SK-N-SH (cell line): ENCODE data around the gene ZNF106. TPM values are rescaled to one million over a fixed set of nuclear protein-coding genes. Genes with fewer than 3 reads are reported as not detected.

Experiments
- CTCF ChIA-PET: fragments of 300-600, 350-600 bp; formaldehyde crosslinking; extraction: SDS; loops from one replicate; lab custom pipeline; 2021; lab: Yijun Ruan, JAX
- POLR2A ChIA-PET: fragments of 350-600 bp; sonication (Branson Sonifier 250); formaldehyde crosslinking; extraction: SDS; loops from one replicate; lab custom pipeline; 2020; ENCODE audit warnings: antibody characterized with exemption, inconsistent platforms; lab: Yijun Ruan, JAX
- DNase-seq: peaks from one replicate; pipeline ENCODE4 v3.0.0; 2012
- H2AFZ ChIP-seq: fragments of 200-600 bp; sonication (generic); 2 replicates; pipeline ENCODE4 v1.8.1; 2016; ENCODE audit warnings: antibody characterized with exemption, mild to moderate bottlenecking, low read depth
- H3F3A ChIP-seq: fragments of 200-600 bp; sonication (generic); replicated peaks from 2 replicates; pipeline ENCODE3; 2016; ENCODE audit warnings: antibody characterized with exemption, mild to moderate bottlenecking; ENCODE audit not compliant: insufficient read depth
- H3K27ac ChIP-seq, 2 experiments: fragments of 200-500 bp in 1 of 2; fragments of 200-600 bp in 1 of 2; sonication (Bioruptor generic) in 1 of 2; sonication (generic), shearing (Covaris generic) in 1 of 2; 2 replicates each; pipeline versions ENCODE4 v1.5.1 to v1.6.1; 2014 to 2016; ENCODE audit warnings: low read depth in 2 of 2, inconsistent platforms in 1 of 2, low read length in 1 of 2, mild to moderate bottlenecking in 1 of 2, mixed read lengths in 1 of 2
- H3K27me3 ChIP-seq: fragments of 200-600 bp; sonication (generic), shearing (Covaris generic); 2 replicates; pipeline ENCODE4 v1.6.1; 2016; ENCODE audit warnings: mixed run types; ENCODE audit not compliant: insufficient read depth
- H3K36me3 ChIP-seq, 2 experiments: fragments of 200-500 bp in 1 of 2; fragments of 200-600 bp in 1 of 2; sonication (Bioruptor generic) in 1 of 2; sonication (generic) in 1 of 2; replicated peaks in 1 of 2; 2 replicates each; pipeline versions ENCODE3 to v1.5.1; 2014 to 2016; ENCODE audit warnings: low read length in 1 of 2, mild to moderate bottlenecking in 1 of 2; ENCODE audit not compliant: insufficient read depth in 2 of 2, control insufficient read depth in 1 of 2
- H3K4me1 ChIP-seq, 2 experiments: fragments of 200-500 bp in 1 of 2; fragments of 200-600 bp in 1 of 2; sonication (Bioruptor generic) in 1 of 2; sonication (generic), shearing (Covaris generic) in 1 of 2; 2 replicates each; pipeline versions ENCODE4 v1.5.1 to v1.6.1; 2014 to 2016; ENCODE audit warnings: low read depth in 1 of 2, low read length in 1 of 2, mixed run types in 1 of 2; ENCODE audit not compliant: insufficient read depth in 2 of 2, control insufficient read depth in 1 of 2
- H3K4me2 ChIP-seq: fragments of 200-600 bp; sonication (generic), shearing (Covaris generic); 2 replicates; pipeline ENCODE4 v1.6.1; 2017; ENCODE audit warnings: mixed run types
- H3K4me3 ChIP-seq, 2 experiments: fragments of 200-500 bp in 1 of 2; fragments of 200-600 bp in 1 of 2; sonication (Bioruptor generic) in 1 of 2; sonication (generic), shearing (Covaris generic) in 1 of 2; 2 replicates each; pipeline versions ENCODE4 v1.5.1 to v1.8.1; 2014 to 2016; ENCODE audit warnings: low read depth in 2 of 2, inconsistent platforms in 1 of 2, low read length in 1 of 2, mild to moderate bottlenecking in 1 of 2, mixed read lengths in 1 of 2, moderate library complexity in 1 of 2
- H3K79me2 ChIP-seq: fragments of 200-600 bp; sonication (generic); 2 replicates; pipeline ENCODE4 v1.8.1; 2017; ENCODE audit warnings: mild to moderate bottlenecking; ENCODE audit not compliant: insufficient read depth
- H3K9ac ChIP-seq: fragments of 200-600 bp; sonication (generic); 2 replicates; pipeline ENCODE4 v1.6.1; 2017; ENCODE audit warnings: mixed run types
- H3K9me2 ChIP-seq: fragments of 200-600 bp; sonication (generic); 2 replicates; pipeline ENCODE4 v1.6.1; 2017; ENCODE audit warnings: mixed run types
- H3K9me3 ChIP-seq: fragments of 200-600 bp; sonication (generic); 2 replicates; pipeline ENCODE4 v1.6.1; 2017; ENCODE audit warnings: mixed run types, mild to moderate bottlenecking, moderate library complexity
- H4K20me1 ChIP-seq: fragments of 200-600 bp; sonication (generic); 2 replicates; pipeline ENCODE4 v1.6.1; 2017; ENCODE audit warnings: mild to moderate bottlenecking, mixed run types; ENCODE audit not compliant: insufficient read depth
- CHD2 ChIP-seq: fragments of 150-350 bp; IDR thresholded peaks from 2 replicates; pipeline ENCODE4 v1.6.1; 2018; ENCODE audit warnings: low read length; ENCODE audit not compliant: partially characterized antibody
- ELF1 ChIP-seq: IDR thresholded peaks from 2 replicates; pipeline ENCODE4 v1.4.0; 2012
- EP300 ChIP-seq, 2 experiments: IDR thresholded peaks; 2 replicates each; pipeline versions ENCODE4 v1.4.0 to v1.6.1; 2012; ENCODE audit warnings: borderline replicate concordance in 1 of 2, low read depth in 1 of 2, low read length in 1 of 2
- EZH2phosphoT487 ChIP-seq: fragments of 200-600 bp; sonication (generic); IDR thresholded peaks from 2 replicates; pipeline ENCODE4 v1.6.1; 2017; ENCODE audit warnings: low read depth, mixed run types, mild to moderate bottlenecking, antibody characterized with exemption, moderate library complexity, borderline replicate concordance
- GABPA ChIP-seq: IDR thresholded peaks from 2 replicates; pipeline ENCODE4 v1.4.0; 2012; ENCODE audit warnings: low read depth, mild to moderate bottlenecking
- GATA2 ChIP-seq: sonication (generic); formaldehyde crosslinking; IDR thresholded peaks from 2 replicates; pipeline ENCODE4 v1.5.0; 2020; ENCODE audit warnings: mild to moderate bottlenecking, missing genetic modification reagents
- IRF3 ChIP-seq: fragments of 150-350 bp; IDR thresholded peaks from 2 replicates; pipeline ENCODE4 v1.6.1; 2016; ENCODE audit warnings: mild to moderate bottlenecking, low read depth, low read length
- JUND ChIP-seq: IDR thresholded peaks from 2 replicates; pipeline ENCODE4 v1.4.0; 2012
- MEF2A ChIP-seq: IDR thresholded peaks from 2 replicates; pipeline ENCODE4 v1.4.0; 2012; ENCODE audit warnings: low read depth, borderline replicate concordance
- NRF1 ChIP-seq: IDR thresholded peaks from 2 replicates; pipeline ENCODE4 v1.6.1; 2012; ENCODE audit warnings: low read depth, mild to moderate bottlenecking, low read length
- PBX3 ChIP-seq: IDR thresholded peaks from 2 replicates; pipeline ENCODE4; 2012
- POLR2AphosphoS5 ChIP-seq: IDR thresholded peaks from 2 replicates; pipeline ENCODE4 v1.6.1; 2012; ENCODE audit warnings: low read depth, low read length
- RAD21 ChIP-seq: IDR thresholded peaks from 2 replicates; pipeline ENCODE4 v1.6.1; 2012; ENCODE audit warnings: mild to moderate bottlenecking, low read length
- RCOR1 ChIP-seq: fragments of 150-350 bp; IDR thresholded peaks from 2 replicates; pipeline ENCODE4 v1.6.1; 2017; ENCODE audit warnings: antibody characterized with exemption, low read length
- RXRA ChIP-seq: IDR thresholded peaks from 2 replicates; pipeline ENCODE4 v1.4.0; 2012; ENCODE audit warnings: low read depth, mild to moderate bottlenecking, borderline replicate concordance
- SMC3 ChIP-seq: IDR thresholded peaks from 2 replicates; pipeline ENCODE4 v1.6.1; 2012; ENCODE audit warnings: low read depth, low read length, improper control_type of control experiment
- TCF12 ChIP-seq: IDR thresholded peaks from 2 replicates; pipeline ENCODE4 v1.4.0; 2012
- TEAD4 ChIP-seq: IDR thresholded peaks from 2 replicates; pipeline ENCODE4 v1.4.0; 2012; ENCODE audit warnings: mild to moderate bottlenecking, borderline replicate concordance; ENCODE audit not compliant: insufficient read depth
- YY1 ChIP-seq: IDR thresholded peaks from 2 replicates; pipeline ENCODE4 v1.4.0; 2012; ENCODE audit warnings: low read depth, mild to moderate bottlenecking
- WGBS: methylation state at CpG from one replicate; pipeline ENCODE4 v1.1.6; 2017; ENCODE audit warnings: low lambda C conversion rate; 5-methylcytosine and 5-hydroxymethylcytosine counted together
- polyA plus RNA-seq, 3 experiments: library from polyadenylated mRNA; depleted of rRNA; stranded (reverse); fragments of >200 nt; gene quantifications; 2 replicates each; pipeline ENCODE4 v1.2.3, GENCODE V29; 2012
- TF ChIP-seq, protein P1 (sequence below): IDR thresholded peaks from 2 replicates; pipeline ENCODE4 v1.4.0; 2012; ENCODE audit warnings: low read depth, borderline replicate concordance
- TF ChIP-seq, protein P2 (sequence below): fragments of 200-600 bp; sonication (generic); IDR thresholded peaks from 2 replicates; pipeline ENCODE4 v1.6.1; 2017; ENCODE audit warnings: antibody characterized with exemption, mild to moderate bottlenecking, moderate library complexity
- TF ChIP-seq, protein P3 (sequence below): fragments of 150-350 bp; IDR thresholded peaks from 2 replicates; pipeline ENCODE4 v1.6.1; 2017; ENCODE audit warnings: antibody characterized with exemption, low read length, low read depth, borderline replicate concordance
- TF ChIP-seq, protein P4 (sequence below): IDR thresholded peaks from 2 replicates; pipeline ENCODE4 v1.6.1; 2012; ENCODE audit warnings: mild to moderate bottlenecking, low read depth, low read length, moderate library complexity

The ZNF106 gene
- polyA plus RNA-seq, 1 of the 3 experiments (the other 2 are of a cell fraction) = 8.9 TPM

- DNase-seq = no peak
- Histone ChIP-seq H3K27ac (peak overlapping the region; percentile 18 to 98; a peak in 3 of 4 replicates), H3K4me2 (peak overlapping the region; percentile 69), H3K79me2 (no peaks in the 10 kb centered on the region), H3K9ac (peak overlapping the region; percentile 58; the same call in 1 of the 2 replicates), H3K9me2 (no peaks in the 10 kb centered on the region), H3F3A (peaks cover 29% of the 10 kb centered on the region), H3K4me1 (peaks cover 0 to 10% of the 10 kb centered on the region in 2 experiments; a peak in 2 of 4 replicates), H3K4me3 (0 out of 4 replicates have a peak overlapping the region, but pooled peaks of 1 of the 2 experiments have one; percentile 10), H2AFZ (no peak overlapping the region), H4K20me1 (peaks cover 4% of the 10 kb centered on the region), H3K36me3 (peaks cover 38 to 62% of the 10 kb centered on the region in 2 experiments), H3K27me3 (no peaks in the 10 kb centered on the region), H3K9me3 (no peaks in the 10 kb centered on the region)
- 38% methylated on average over 7 of the region's 7 CpGs for WGBS
- ChIA-PET CTCF (interaction anchor here (1.0 to 1.8 kb wide), 2 partner anchors 42 kb away, joined by 3 to 5 read pairs; no protein-coding TSS in a partner anchor), POLR2A (no interaction called here)
- TF ChIP-seq, protein P1, sequence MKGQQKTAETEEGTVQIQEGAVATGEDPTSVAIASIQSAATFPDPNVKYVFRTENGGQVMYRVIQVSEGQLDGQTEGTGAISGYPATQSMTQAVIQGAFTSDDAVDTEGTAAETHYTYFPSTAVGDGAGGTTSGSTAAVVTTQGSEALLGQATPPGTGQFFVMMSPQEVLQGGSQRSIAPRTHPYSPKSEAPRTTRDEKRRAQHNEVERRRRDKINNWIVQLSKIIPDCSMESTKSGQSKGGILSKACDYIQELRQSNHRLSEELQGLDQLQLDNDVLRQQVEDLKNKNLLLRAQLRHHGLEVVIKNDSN = no peak
- TF ChIP-seq PBX3 = peak; percentile 99
- TF ChIP-seq POLR2AphosphoS5 = peak; percentile 71
- TF ChIP-seq, protein P2, sequence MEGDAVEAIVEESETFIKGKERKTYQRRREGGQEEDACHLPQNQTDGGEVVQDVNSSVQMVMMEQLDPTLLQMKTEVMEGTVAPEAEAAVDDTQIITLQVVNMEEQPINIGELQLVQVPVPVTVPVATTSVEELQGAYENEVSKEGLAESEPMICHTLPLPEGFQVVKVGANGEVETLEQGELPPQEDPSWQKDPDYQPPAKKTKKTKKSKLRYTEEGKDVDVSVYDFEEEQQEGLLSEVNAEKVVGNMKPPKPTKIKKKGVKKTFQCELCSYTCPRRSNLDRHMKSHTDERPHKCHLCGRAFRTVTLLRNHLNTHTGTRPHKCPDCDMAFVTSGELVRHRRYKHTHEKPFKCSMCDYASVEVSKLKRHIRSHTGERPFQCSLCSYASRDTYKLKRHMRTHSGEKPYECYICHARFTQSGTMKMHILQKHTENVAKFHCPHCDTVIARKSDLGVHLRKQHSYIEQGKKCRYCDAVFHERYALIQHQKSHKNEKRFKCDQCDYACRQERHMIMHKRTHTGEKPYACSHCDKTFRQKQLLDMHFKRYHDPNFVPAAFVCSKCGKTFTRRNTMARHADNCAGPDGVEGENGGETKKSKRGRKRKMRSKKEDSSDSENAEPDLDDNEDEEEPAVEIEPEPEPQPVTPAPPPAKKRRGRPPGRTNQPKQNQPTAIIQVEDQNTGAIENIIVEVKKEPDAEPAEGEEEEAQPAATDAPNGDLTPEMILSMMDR = no peak
- TF ChIP-seq TCF12 = peak; percentile 96
- TF ChIP-seq RAD21 = no peak
- no peak for TF ChIP-seq GATA2 (CRISPR knock-in tag)
- TF ChIP-seq RXRA = no peak; the same call in 1 of the 2 replicates
- no peak for TF ChIP-seq NRF1
- TF ChIP-seq YY1 = peak; percentile 37; the same call in 1 of the 2 replicates
- peak; percentile 53 to 93 for TF ChIP-seq EP300 (IDR thresholded peaks at IDR 0.05; ENCODE audit: borderline replicate concordance in 1 of 2, low read depth in 1 of 2, low read length in 1 of 2)
- no peak; the same call in 1 of the 2 replicates for TF ChIP-seq ELF1
- TF ChIP-seq TEAD4 = peak; percentile 93
- no peak for TF ChIP-seq CHD2
- TF ChIP-seq, protein P3, sequence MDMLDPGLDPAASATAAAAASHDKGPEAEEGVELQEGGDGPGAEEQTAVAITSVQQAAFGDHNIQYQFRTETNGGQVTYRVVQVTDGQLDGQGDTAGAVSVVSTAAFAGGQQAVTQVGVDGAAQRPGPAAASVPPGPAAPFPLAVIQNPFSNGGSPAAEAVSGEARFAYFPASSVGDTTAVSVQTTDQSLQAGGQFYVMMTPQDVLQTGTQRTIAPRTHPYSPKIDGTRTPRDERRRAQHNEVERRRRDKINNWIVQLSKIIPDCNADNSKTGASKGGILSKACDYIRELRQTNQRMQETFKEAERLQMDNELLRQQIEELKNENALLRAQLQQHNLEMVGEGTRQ = no peak
- no peak for TF ChIP-seq RCOR1
- TF ChIP-seq GABPA = no peak
- no peak for TF ChIP-seq IRF3
- peak; percentile 90 for TF ChIP-seq MEF2A
- TF ChIP-seq SMC3 = no peak
- TF ChIP-seq, protein P4, sequence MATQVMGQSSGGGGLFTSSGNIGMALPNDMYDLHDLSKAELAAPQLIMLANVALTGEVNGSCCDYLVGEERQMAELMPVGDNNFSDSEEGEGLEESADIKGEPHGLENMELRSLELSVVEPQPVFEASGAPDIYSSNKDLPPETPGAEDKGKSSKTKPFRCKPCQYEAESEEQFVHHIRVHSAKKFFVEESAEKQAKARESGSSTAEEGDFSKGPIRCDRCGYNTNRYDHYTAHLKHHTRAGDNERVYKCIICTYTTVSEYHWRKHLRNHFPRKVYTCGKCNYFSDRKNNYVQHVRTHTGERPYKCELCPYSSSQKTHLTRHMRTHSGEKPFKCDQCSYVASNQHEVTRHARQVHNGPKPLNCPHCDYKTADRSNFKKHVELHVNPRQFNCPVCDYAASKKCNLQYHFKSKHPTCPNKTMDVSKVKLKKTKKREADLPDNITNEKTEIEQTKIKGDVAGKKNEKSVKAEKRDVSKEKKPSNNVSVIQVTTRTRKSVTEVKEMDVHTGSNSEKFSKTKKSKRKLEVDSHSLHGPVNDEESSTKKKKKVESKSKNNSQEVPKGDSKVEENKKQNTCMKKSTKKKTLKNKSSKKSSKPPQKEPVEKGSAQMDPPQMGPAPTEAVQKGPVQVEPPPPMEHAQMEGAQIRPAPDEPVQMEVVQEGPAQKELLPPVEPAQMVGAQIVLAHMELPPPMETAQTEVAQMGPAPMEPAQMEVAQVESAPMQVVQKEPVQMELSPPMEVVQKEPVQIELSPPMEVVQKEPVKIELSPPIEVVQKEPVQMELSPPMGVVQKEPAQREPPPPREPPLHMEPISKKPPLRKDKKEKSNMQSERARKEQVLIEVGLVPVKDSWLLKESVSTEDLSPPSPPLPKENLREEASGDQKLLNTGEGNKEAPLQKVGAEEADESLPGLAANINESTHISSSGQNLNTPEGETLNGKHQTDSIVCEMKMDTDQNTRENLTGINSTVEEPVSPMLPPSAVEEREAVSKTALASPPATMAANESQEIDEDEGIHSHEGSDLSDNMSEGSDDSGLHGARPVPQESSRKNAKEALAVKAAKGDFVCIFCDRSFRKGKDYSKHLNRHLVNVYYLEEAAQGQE = no peak
- no peak for TF ChIP-seq EZH2phosphoT487
- peak; percentile 98 for TF ChIP-seq JUND
Observed at GRCh38 chr15:42427429-42428223, 63.3 kb downstream of the ZNF106 start.
